HCT116 (cell line): ENCODE data around the gene KLC4. TPM values are rescaled to one million over a fixed set of nuclear protein-coding genes. Genes with fewer than 3 reads are reported as not detected.

Source experiments
- ATAC-seq: fragments of 200-7000 bp; cut with Tn5 transposase; 2 replicates; pipeline ENCODE4 v1.9.1; 2020; ENCODE audit warnings: mild to moderate bottlenecking, moderate library complexity
- BruUV-seq: library from RNA; stranded (reverse); fragments of 400-500 nt; replicated peaks from 2 replicates; lab custom pipeline; 2021; lab: Mats Ljungman, UMichigan
- CTCF ChIA-PET: fragments of 300-600 bp; sonication (Branson Sonifier 250); formaldehyde crosslinking; loops from one replicate; lab custom pipeline; 2021; ENCODE audit warnings: antibody characterized with exemption; lab: Charles Lee
- POLR2A ChIA-PET: fragments of 300-600, 350-600 bp; sonication (Branson Sonifier 250); formaldehyde crosslinking; loops from one replicate; lab custom pipeline; 2021; ENCODE audit warnings: antibody characterized with exemption; lab: Charles Lee
- RAD21 ChIA-PET, 2 experiments: fragments of 300-600 bp; sonication (Branson Sonifier 250); formaldehyde crosslinking; loops; one replicate each; lab custom pipeline; 2023; ENCODE audit warnings: low total read pairs in 2 of 2; ENCODE audit not compliant: uncharacterized antibody in 2 of 2, unreplicated experiment in 2 of 2, low non-redundant PET in 1 of 2; lab: Charles Lee
- DNase-seq: peaks from one replicate; pipeline ENCODE4 v3.0.0-alpha.2; 2010; ENCODE audit warnings: low read depth, low spot score
- H2AFZ ChIP-seq: fragments of 200-600 bp; shearing (Covaris generic), sonication (generic); 2 replicates; pipeline ENCODE4 v1.6.1; 2017; ENCODE audit warnings: low read depth, mixed run types, mixed read lengths, antibody characterized with exemption, low read length; ENCODE audit not compliant: poor library complexity, severe bottlenecking
- H3K27ac ChIP-seq: 2 replicates; pipeline ENCODE4 v1.5.1; 2012; ENCODE audit warnings: low read depth, low read length
- H3K27me3 ChIP-seq: fragments of 200-600 bp; sonication (generic); 2 replicates; pipeline ENCODE4 v1.6.1; 2016; ENCODE audit warnings: mixed run types, low read length, mixed read lengths; ENCODE audit not compliant: insufficient read depth
- H3K36me3 ChIP-seq, 2 experiments: fragments of 200-500 bp in 1 of 2; fragments of 200-600 bp in 1 of 2; sonication (Bioruptor generic) in 1 of 2; sonication (generic) in 1 of 2; 2 replicates each; pipeline versions ENCODE4 v1.5.1 to v1.6.1; 2014 to 2016; ENCODE audit warnings: low read length in 2 of 2, inconsistent platforms in 1 of 2, mixed read lengths in 1 of 2, mixed run types in 1 of 2; ENCODE audit not compliant: insufficient read depth in 2 of 2, control insufficient read depth in 1 of 2
- H3K4me1 ChIP-seq, 2 experiments: fragments of 200-600 bp in 1 of 2; sonication (generic) in 1 of 2; 2 replicates each; pipeline versions ENCODE4 v1.5.1 to v1.6.1; 2012 to 2017; ENCODE audit warnings: low read length in 2 of 2, inconsistent platforms in 1 of 2, mild to moderate bottlenecking in 1 of 2, mixed read lengths in 1 of 2, mixed run types in 1 of 2, moderate library complexity in 1 of 2; ENCODE audit not compliant: insufficient read depth in 2 of 2, control insufficient read depth in 1 of 2
- H3K4me2 ChIP-seq: fragments of 200-600 bp; sonication (generic); 2 replicates; pipeline ENCODE4 v1.6.1; 2017; ENCODE audit warnings: mixed run types, low read length, mixed read lengths
- H3K4me3 ChIP-seq, 2 experiments: fragments of 200-600 bp in 1 of 2; sonication (generic) in 1 of 2; replicated peaks in 1 of 2; 2 replicates each; pipeline ENCODE4 v1.5.1; 2011 to 2016; ENCODE audit warnings: low read length in 2 of 2, control low read depth in 1 of 2, low read depth in 1 of 2, mild to moderate bottlenecking in 1 of 2, mixed read lengths in 1 of 2, mixed run types in 1 of 2
- H3K79me2 ChIP-seq: fragments of 200-600 bp; sonication (generic); 2 replicates; pipeline ENCODE4 v1.6.1; 2017; ENCODE audit warnings: mild to moderate bottlenecking, mixed run types, low read length, moderate library complexity, mixed read lengths; ENCODE audit not compliant: insufficient read depth
- H3K9ac ChIP-seq: fragments of 200-600 bp; sonication (generic); 2 replicates; pipeline ENCODE4 v1.6.1; 2016; ENCODE audit warnings: low read length, mixed read lengths
- H3K9me2 ChIP-seq: fragments of 200-600 bp; sonication (generic), shearing (Covaris generic); 2 replicates; pipeline ENCODE4 v1.6.1; 2017; ENCODE audit warnings: mixed run types, mild to moderate bottlenecking, moderate library complexity; ENCODE audit not compliant: insufficient read depth
- H3K9me3 ChIP-seq, 2 experiments: fragments of 200-500 bp in 1 of 2; fragments of 200-600 bp in 1 of 2; sonication (Bioruptor generic) in 1 of 2; sonication (generic) in 1 of 2; 2 replicates each; pipeline ENCODE4 v1.6.1; 2014 to 2017; ENCODE audit warnings: low read length in 2 of 2, mixed read lengths in 2 of 2, inconsistent platforms in 1 of 2, low read depth in 1 of 2, mild to moderate bottlenecking in 1 of 2, mixed run types in 1 of 2, moderate library complexity in 1 of 2; ENCODE audit not compliant: control insufficient read depth in 1 of 2, insufficient read depth in 1 of 2
- H4K20me1 ChIP-seq: fragments of 200-600 bp; sonication (generic), shearing (Covaris generic); 2 replicates; pipeline ENCODE4 v1.6.1; 2017; ENCODE audit warnings: mixed run types, mild to moderate bottlenecking, moderate library complexity; ENCODE audit not compliant: insufficient read depth
- EZH2 ChIP-seq: fragments of 200-600 bp; sonication (generic); IDR thresholded peaks from 2 replicates; pipeline ENCODE4 v1.6.1; 2017; ENCODE audit warnings: antibody characterized with exemption, mixed run types
- ZFX ChIP-seq: fragments of 450-650 bp; IDR thresholded peaks from 2 replicates; pipeline ENCODE4 v1.6.1; 2017
- intact Hi-C: fragments of 100-400 bp; cut with micrococcal nuclease; formaldehyde crosslinking; loops from 2 replicates; pipeline ENCODE4 v1.10.0; 2022
- total RNA-seq: library from RNA; stranded (reverse); gene quantifications from one replicate; pipeline ENCODE4 v1.2.1, GENCODE V29; 2021; ENCODE audit not compliant: unreplicated experiment
- TF ChIP-seq, protein P1 (sequence below): IDR thresholded peaks from 2 replicates; pipeline ENCODE4 v1.6.1; 2012
- TF ChIP-seq, protein P2 (sequence below): IDR thresholded peaks from 2 replicates; pipeline ENCODE4 v1.6.1; 2012; ENCODE audit warnings: low read depth

Gene KLC4
- total RNA-seq, 1 experiment from 2014 or later: 16.2 TPM

DNA sequence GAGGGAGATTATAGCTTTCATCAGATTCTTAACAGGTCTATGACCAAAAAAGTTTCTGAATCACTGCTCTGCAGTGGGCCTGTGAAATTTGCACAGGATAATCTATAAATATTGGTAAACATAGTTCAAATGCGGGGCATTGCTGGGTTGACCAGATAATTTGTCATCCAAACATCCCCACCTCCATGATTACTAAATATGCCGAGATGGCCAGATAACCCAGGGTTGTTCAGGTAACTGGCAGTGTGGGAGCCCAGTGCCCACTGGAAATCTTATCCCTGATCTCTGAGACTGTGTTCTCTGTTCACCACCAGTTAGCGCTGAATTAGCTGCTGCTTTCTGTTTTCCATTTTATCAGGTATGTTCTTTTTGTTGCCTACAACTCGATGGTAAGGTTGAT, 38.1 kb downstream of the KLC4 start:
- CTCF ChIA-PET: no interaction called here
- intact Hi-C loops: no loop called here
- no peak overlapping the region for H3K9ac ChIP-seq

DNA sequence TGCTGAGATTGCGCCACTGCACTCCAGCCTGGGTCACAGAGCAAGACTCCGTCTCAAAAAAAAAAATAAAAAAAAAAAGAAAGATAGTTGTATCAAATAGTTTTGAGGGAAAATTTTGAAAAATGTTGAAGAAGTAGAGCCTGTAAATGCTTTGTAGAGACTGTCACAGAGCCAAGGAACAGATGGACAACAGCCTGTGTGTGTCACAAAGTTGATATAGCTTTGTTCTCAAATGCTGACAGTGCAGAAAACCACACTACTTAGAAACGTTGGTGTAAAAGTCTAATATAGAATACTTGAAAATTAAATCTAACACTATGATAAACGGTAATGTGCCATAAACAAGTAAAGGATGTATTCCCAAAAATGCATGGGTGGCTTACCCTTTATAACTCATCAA, 42.1 kb downstream of the KLC4 start:
- intact Hi-C loops: no loop called here
- no peak for TF ChIP-seq EZH2
- TF ChIP-seq, protein P1, sequence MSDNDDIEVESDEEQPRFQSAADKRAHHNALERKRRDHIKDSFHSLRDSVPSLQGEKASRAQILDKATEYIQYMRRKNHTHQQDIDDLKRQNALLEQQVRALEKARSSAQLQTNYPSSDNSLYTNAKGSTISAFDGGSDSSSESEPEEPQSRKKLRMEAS: no peak
- H3K4me2 ChIP-seq: no peak overlapping the region
- H3K36me3 ChIP-seq: no peaks in the 10 kb centered on the region
- H3K27ac ChIP-seq: no peak overlapping the region
- DNase-seq (no peak), ATAC-seq (no peak)
- no peak overlapping the region for H3K4me3 ChIP-seq
- ChIA-PET RAD21 (no interaction called here), CTCF (interaction anchor here (0.6 kb wide), 1 partner anchor 54 kb away, joined by 3 read pairs; no protein-coding TSS in a partner anchor), POLR2A (no interaction called here)
- H3K9me2 ChIP-seq: no peaks in the 10 kb centered on the region
- no peaks in the 10 kb centered on the region for H3K9me3 ChIP-seq
- peaks cover 28 to 35% of the 10 kb centered on the region in 2 experiments for H3K4me1 ChIP-seq
- H3K9ac ChIP-seq: no peak overlapping the region
- H3K79me2 ChIP-seq: peaks cover 49% of the 10 kb centered on the region
- H3K27me3 ChIP-seq: no peaks in the 10 kb centered on the region
- BruUV-seq: no TSS peak
- no peak overlapping the region for H2AFZ ChIP-seq
- H4K20me1 ChIP-seq: 0 out of 2 replicates have a peak, but pooled peaks cover 8% of the 10 kb centered on the region

More for the DNA sequence above, 38.1 kb downstream of the KLC4 start:
- no peaks in the 10 kb centered on the region for H3K9me3 ChIP-seq
- no peak overlapping the region for H3K4me3 ChIP-seq
- no peak for TF ChIP-seq ZFX
- TF ChIP-seq, protein P2, sequence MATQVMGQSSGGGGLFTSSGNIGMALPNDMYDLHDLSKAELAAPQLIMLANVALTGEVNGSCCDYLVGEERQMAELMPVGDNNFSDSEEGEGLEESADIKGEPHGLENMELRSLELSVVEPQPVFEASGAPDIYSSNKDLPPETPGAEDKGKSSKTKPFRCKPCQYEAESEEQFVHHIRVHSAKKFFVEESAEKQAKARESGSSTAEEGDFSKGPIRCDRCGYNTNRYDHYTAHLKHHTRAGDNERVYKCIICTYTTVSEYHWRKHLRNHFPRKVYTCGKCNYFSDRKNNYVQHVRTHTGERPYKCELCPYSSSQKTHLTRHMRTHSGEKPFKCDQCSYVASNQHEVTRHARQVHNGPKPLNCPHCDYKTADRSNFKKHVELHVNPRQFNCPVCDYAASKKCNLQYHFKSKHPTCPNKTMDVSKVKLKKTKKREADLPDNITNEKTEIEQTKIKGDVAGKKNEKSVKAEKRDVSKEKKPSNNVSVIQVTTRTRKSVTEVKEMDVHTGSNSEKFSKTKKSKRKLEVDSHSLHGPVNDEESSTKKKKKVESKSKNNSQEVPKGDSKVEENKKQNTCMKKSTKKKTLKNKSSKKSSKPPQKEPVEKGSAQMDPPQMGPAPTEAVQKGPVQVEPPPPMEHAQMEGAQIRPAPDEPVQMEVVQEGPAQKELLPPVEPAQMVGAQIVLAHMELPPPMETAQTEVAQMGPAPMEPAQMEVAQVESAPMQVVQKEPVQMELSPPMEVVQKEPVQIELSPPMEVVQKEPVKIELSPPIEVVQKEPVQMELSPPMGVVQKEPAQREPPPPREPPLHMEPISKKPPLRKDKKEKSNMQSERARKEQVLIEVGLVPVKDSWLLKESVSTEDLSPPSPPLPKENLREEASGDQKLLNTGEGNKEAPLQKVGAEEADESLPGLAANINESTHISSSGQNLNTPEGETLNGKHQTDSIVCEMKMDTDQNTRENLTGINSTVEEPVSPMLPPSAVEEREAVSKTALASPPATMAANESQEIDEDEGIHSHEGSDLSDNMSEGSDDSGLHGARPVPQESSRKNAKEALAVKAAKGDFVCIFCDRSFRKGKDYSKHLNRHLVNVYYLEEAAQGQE: no peak
- no peak overlapping the region for H3K4me2 ChIP-seq
- H3K36me3 ChIP-seq: no peaks in the 10 kb centered on the region
- H3K27me3 ChIP-seq: no peaks in the 10 kb centered on the region
- peak overlapping the region; percentile 89 for H3K27ac ChIP-seq
- DNase-seq (no peak), ATAC-seq (no peak)
- no peak overlapping the region for H2AFZ ChIP-seq
- RAD21 ChIA-PET: no interaction called here
- POLR2A ChIA-PET: no interaction called here
- no TSS peak for BruUV-seq
- H4K20me1 ChIP-seq: no peaks in the 10 kb centered on the region; the same call in 1 of the 2 replicates
- peaks cover 28 to 56% of the 10 kb centered on the region in 2 experiments for H3K4me1 ChIP-seq
- peaks cover 51% of the 10 kb centered on the region for H3K79me2 ChIP-seq
- H3K9me2 ChIP-seq: no peaks in the 10 kb centered on the region
